NCI-H345 (cell line): ENCODE results near the gene OXLD1.

Experiments
- DNase-seq: peaks from one replicate; lab custom pipeline; 2025; lab: John Stamatoyannopoulos, UW

OXLD1 gene

GRCh38 chr17:81616877-81617276 is 49.5 kb downstream of the OXLD1 start:
- no peak for DNase-seq

GRCh38 chr17:81615401-81615930 is 50.9 kb downstream of the OXLD1 start:
- no peak for DNase-seq
